ENCODE measurements around the gene SYNC.
A peak's percentile ranks its signal among the peaks of the same experiment; 100 is the strongest.
"Not testable (repeated sequence)": the region's sequence is repeated elsewhere in the genome, so short reads cannot be mapped to it uniquely, and the experiment has no call there.

The SYNC gene

DNA sequence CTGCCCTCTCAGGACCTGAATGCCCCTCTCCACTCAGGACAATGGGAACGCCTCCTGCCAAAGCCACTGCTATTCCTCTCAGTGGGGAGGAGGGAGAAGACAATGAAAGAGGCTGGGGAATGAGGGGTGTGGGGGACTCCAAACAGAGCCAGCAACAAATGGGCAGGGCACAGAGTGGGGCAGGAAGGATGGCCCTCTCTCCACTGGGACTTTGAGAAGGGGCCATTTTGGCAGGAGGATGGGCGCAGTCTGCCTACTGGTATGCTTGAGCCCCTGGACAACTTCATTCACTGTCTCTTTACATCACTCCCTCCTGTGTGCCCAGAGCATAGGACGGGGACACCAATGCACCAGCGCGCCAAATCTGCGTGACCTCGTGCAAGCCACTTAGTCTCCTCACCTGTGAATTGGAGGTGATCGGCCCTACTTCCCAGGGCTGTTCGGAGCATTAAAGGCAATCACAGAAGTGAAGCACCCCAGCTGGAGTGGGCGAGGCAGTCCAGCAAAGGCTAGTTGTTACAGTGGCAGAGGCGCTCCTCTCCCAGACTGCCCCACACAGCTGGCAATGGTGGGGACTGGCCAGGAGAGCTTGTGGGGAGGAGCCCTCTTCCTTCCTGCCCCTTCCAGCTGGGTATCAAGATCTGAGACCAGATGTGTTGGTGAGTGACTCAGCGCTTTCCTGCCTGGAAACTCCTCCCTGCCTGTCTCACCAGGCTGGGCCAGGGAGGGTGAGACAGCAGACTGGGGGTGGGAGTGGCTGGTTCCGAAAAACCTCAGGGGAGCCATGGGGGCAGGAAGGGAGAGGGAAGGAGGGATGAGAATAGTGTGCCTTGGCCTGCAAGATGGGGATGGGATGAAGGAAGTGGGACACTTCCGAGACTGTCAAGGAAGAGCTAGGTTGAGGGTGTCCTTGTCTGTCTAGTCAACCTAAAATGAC is 22.4 kb upstream of the SYNC start:
- DNase-seq (ENCODE audit: low read depth, low spot score): no peak

DNA sequence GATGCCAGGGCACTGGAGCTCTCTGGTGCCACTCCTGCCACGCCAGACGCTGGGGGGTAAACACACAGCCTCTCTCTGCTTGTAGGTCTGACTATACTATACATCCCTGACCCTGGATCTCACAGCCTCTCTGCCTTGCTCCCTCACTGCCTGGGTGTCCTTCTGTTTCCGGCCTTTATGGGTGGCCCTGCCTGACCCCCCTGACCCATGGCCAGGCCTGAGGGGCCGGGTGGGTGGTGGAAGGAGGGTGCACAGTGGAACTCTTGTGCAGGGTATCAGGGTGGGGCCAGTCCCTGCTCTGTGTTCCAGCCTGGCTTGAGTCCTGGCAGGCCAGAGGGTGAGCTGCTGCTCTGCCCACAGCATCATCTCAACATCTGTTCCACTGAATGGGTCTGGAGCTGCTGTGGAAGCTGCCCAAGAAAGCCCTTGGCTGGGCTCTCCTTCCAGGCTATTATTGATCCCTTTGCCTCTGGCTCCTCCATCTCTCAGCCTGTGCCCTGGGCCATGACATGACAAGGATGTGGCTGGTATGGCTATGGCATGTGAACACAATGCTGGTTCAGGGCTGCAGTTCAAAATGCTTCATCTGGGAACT is 17.2 kb upstream of the SYNC start:
- DNase-seq (ENCODE audit: low read depth, low spot score): no peak

DNA sequence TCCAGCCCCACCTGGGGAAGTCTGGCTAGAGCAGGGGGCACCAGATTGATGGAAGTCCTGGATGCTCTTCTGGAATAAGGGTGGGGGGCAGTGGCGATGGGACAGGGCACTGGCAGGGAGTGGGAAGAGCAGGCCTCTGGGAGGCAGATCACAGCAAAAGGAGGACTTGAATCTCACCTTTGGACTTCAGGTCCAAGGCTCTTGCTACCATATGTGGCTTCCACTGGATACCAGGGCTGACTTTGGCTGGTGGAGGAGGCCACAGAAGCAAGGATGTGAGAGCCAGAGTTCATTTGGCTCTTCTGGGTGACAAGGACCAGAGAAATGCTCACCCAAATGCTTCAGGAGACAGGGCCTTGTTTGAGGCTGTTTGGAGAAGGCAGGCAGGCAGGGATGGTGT is 16.0 kb upstream of the SYNC start:
- DNase-seq (ENCODE audit: low read depth, low spot score): no peak

DNA sequence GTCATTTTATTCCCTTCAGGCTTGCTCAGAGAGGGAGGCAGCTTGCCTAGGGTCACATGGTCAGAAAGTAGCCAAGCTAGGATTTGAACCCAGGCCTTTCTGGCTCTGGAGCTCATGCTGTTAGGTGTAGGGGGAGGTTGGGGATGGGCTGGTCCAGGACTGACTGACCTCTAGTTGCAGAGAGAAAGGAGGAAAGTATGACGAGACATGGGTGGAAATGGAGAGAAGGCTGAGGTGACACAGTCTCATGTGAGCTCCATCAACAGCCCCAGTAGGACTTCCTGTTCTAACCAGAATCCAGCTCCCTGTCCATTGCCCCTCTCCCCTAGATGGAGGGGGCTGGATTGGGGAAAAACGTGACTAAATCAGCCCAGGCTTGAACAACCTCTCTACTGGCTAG is 15.5 kb upstream of the SYNC start:
- no peak for DNase-seq (ENCODE audit: low read depth, low spot score)

DNA sequence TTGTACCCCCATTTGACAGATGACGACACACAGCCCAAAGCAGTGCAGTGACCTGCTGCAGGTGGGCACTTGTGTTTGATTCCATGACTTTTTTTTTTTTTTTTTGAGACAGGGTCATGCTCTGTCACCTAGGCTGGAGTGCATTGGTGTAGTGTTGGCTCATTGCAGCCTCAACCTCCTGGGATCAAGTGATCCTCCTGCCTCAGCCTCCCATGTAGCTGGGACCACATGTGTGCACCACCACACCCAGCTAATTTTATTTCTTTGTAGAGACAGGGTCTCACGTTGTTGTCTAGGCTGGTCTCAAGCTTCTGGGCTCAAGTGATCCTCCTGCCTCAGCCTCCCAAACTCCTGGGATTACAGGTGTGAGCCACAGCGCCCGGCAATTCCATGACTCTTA is 14.9 kb upstream of the SYNC start:
- DNase-seq (ENCODE audit: low read depth, low spot score): no peak

DNA sequence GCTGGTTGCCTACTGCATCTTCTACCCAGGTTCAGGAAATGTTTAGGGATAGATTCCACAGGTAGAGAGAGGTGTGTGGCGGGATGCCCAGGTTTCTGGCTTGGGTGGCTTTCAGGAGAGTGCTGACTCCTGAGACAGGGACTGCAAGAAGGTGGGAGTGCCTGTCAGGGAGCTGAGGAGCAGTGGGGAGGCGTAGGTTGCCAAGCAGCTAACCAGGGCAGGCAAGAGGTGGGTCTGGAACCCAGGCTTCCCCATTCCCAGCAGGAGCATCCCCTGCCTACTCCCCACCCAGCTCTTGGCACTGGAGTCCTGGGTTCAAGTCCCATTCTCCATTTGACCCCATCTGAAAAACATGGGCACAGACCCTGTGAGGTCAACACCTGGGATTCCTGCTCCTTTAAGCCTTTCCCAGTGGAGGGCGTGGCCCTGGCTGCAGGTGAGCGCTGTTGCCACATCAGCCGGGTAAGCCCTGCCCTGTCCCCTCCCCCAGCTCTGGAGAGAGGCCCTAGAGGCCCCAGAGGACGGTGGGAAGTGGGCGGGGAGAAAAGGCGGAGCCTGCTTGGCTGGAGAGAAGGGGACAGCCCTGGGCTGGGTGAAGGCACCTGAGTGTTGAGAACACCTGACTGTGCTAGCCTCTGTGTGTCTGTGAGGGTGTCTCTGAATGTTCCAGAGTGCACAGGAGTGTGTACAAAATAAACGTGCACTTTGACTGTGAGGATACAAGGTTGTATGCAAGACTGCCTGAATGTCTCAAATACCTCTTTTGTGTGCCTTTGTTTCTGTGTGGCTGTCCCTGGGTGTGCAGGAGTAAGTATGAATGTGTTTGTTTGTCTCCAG is 14.0 kb upstream of the SYNC start:
- DNase-seq (ENCODE audit: low read depth, low spot score): peak; percentile 91

DNA sequence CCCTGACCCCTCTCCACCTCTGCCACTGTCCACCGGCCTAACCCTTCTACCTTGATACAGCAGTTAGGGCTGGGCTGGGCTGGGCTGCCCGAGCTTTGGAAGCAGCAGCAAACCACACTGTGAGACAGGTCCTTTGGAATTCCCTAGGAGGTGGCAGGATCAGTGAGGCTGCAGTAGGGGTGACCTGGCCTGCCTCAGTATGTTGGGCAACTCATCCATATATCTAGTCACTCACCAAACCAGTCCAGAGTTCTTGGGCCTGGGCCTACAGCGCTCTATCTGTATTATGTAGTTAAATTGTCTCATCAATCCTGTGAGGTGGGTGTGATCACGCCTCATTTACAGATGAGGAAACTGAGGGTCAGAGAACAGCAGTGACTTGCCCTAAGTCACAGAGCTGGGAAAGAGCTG is 13.3 kb upstream of the SYNC start:
- no peak for DNase-seq (ENCODE audit: low read depth, low spot score)

DNA sequence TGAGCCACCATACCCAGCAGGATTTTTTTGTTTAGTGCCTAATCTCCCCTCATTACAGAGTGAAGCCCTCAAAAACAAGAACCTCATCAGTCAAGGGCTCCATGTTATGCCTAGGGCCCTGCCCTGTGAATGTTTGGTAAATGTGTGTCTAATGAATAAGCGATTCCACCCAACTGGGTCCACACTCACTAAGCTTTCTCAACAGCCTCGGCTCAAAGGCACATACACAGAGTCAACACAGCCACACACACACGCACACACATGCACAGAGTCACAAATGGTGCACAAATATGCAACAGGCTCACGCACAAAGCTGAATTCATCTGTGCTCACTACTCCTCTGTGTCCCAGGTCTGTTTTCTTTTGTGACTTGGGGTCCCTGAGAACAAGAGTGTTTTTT is 11.7 kb upstream of the SYNC start:
- DNase-seq (ENCODE audit: low read depth, low spot score): no peak

DNA sequence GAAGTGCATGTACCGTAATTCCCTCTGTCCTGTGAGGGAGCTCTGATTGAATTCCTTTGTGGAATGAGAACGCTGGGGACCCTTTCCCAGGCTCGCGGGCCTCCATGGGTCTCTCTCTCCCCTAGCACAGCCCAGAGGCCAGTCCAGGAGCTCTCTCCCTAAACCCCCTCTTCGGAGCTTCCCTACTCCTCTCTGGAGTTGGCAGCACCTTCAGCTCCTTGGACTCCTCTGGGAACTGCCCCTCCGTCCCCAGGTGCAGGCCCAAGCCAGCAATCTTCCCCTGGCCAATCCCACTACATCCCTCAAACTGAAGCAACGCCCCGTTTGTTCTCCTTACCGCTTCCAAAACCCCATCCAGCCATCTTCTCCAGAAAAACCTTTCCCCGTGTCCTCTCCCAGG is 10.5 kb upstream of the SYNC start:
- DNase-seq (ENCODE audit: low read depth, low spot score): no peak

DNA sequence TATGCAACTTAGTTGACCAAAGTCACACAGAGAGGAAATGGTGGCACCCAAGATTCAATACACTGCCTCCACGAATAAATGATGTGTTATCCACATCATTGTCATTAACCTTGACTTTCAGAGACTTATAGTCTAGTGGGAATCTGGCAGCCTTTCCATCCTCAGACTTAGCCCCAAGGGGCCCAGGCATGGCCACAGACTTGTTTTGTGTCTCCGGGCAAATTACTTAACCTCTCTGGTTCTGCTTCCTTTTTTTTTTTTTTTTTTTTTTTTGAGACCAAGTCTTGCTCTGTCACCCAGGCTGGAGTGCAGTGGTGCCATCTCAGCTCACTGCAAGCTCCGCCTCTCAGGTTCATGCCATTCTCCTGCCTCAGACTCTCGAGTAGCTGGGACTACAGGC is 8.7 kb upstream of the SYNC start:
- DNase-seq (ENCODE audit: low read depth, low spot score): not testable (repeated sequence)

DNA sequence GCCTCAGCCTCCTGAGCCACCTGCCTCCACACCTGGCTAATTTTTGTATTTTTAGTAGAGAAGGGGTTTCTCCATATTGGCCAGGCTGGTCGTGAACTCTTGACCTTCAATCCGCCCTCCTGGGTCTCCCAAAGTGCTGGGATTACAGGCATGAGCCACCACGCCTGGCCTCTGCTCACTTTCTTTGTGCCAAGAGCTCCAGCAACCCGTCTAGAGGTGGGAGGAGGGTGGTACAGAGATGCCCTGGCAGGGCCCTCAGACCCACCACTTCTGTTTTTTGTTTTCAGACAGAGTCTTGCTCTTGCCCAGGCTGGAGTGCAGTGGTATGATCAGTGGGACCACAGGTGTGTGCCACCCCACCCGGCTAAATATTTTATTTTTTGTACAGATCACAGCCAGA is 6.9 kb upstream of the SYNC start:
- no peak for DNase-seq (ENCODE audit: low read depth, low spot score)

DNA sequence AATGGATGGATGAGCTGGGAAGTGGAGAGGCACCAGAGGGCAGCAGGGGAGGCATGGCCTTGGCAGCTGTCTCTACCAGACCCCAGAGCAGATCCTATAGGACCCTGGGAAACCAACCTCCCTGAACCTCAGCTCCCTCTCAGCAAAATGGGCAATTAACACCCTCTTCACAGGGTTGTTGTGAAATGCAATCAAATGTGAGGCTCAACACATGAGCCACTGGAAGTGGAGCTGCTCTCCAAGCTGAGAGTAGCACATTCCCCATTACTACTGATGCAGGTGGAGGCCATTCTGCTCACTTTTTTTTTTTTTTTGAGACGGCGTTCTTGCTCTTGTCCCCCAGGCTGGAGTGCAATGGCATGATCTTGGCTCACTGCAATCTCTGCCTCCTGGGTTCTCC is 6.5 kb upstream of the SYNC start:
- no peak for DNase-seq (ENCODE audit: low read depth, low spot score)

DNA sequence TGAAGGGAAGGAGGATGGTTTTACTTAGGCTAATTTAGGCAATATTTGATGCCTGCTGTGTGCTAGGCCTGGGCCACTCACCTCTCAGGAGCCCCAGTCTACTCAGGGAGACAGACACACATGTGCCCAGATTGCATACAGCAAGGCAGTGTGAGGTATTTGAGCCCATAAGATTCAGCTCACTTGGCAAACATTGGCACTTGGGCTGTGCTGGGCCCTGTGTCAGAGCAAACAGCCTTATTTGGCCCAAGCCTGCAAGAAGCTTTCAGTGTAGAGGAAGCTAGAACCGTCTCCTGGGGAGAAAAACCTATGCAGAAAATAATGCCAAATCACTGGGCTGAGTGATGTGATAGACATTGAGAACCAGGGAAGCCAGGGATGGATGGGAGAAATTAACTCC is 3.9 kb upstream of the SYNC start:
- DNase-seq (ENCODE audit: low read depth, low spot score): no peak

DNA sequence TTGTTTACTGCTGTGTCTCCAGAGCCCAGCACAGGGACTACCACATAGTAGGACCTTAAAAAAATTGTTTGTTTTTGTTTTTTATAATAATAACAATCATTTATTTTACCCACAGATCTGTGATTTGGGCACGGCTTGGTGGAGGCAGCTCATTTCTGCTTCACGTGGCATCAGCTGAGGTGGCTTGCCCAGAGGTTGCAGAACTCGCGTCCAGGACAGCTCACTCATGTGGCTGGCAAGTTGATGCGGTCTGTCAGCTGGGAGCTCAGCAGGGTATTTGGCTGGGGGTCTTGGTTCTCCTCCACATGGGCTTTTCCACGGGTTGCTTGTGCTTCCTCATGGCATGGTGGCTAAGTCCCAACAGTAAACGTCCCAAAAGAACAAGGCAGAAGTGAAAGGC is 2.9 kb upstream of the SYNC start:
- DNase-seq (ENCODE audit: low read depth, low spot score): no peak

DNA sequence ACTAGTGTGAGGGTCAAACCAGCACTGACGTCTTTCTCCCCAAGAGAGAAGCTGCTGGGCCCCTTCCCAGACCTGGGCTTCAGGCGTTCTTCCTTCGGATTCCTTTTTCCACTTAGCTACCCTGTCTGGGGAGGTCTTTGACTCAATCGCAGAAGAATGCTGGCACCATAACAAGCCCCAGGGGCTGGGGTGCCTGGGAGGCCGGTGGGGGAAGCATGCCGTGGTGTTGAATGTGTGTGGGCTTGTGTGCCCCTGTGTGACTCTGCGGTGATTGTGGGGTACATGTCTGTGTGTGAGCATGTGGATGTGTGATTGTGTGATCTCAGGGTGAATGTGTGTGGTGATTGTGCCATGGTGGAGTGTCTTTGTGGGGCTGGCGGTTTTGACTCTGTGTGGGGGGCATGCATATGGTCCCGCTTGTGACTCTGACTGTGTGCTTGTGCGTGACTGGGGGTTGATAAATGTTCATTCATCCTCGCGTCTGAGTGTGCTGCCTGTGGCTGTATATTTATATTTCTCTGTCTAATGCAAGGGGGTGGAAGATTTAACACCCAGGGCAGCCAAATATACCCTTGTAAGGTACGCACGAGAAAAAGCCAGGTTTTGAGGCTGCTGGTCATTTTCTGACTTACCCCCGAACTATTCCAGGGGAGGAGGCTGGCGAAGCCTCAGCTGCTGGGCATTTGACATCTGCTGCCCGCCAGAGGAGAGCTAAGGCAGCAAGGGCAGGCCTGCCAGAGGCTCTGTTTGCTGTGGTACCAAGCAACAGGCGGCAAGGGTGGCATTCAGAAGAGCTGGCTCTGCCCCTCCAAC is 1.1 kb upstream of the SYNC start:
- DNase-seq (ENCODE audit: low read depth, low spot score): no peak

DNA sequence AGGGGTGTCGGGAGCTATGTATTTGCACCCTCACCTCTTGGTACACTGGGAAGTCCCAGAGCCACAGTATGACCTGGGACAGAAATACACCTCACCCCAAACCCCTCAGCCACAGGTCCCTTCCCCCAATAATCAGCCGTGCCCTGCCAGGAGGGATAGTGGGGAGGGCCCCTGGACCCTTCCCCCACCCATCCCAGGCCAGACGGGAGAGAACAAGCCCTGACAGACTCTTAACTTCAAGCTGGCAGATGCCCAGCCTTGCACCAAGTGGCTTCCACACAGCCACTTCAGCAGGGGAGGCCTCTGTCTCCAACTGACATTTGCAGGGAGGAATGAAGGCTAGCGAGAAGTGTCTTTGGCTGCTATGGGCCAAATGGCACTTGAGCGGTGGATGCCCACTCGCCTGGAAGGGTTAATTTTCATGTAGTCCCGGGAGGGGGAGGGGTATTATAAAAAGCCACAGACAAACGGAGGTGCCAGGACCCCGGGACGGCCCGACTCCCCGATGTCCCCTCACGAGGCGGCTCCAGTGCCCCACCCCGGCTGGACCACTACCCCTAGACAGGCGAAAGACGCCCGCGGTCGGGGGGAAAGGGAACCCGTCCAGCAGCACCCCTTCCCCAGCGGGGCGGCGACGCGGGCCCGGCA is 495 bp downstream of the SYNC start:
- no peak for DNase-seq (ENCODE audit: low read depth, low spot score)

DNA sequence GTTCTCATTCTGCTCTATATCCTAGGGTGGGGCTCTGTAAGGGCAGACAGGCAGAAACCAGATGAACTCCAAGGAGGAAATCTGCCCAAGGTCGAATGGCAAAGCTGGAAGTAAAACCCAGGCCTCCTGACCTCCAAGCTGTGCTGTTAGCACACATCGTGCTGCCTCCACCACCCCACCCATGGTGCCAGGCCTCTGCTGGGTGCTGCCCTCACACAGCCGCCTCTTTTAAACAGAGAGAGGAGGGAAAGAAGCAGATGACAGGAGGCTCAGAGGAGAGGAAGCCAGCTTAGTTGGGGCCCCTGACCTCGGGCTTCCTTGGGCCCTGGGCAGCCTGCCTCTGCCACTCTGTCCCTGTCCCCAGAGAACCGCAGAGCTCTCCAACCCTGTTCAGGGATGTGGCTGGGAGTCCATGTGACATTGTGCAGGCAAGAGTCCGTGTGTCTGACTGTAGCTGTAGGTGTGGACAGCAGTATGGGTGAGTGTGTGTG is 1.1 kb downstream of the SYNC start:
- no peak for DNase-seq (ENCODE audit: low read depth, low spot score)

DNA sequence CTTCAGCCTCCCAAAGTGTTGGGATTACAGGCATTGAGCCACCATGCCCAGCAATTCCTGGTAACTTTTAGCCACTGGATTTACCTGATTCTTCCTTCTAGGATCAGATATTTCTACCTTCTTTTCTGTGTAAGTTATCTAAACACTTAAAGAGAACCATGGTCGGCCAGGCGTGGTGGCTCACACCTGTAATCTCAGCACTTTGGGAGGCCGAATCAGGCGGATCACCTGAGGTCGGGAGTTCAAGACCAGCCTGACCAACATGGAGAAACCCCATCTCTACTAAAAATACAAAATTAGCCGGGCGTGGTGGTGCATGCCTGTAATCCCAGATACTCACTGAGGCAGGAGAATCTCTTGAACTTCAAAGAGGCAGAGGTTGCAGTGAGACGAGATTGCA is 5.6 kb downstream of the SYNC start:
- not testable (repeated sequence) for DNase-seq (ENCODE audit: low read depth, low spot score)

DNA sequence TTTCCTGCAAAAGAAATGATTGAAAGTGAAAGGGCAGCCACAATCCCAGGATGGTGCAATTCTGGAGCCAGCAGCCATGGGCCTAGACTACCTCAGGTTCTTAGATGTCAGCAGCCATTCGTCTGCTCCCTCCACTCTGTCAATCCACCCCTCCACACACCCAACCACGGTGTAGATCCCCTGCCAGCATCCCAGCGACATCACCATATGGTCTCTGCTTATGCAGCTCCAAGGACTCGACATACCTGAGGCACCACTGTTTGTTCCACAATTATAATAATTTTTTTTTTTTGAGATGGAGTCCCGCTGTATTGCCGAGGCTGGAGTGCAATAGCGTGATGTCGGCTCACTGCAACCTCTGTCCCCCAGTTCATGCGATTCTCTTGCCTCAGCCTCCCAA is 6.5 kb downstream of the SYNC start:
- DNase-seq (ENCODE audit: low read depth, low spot score): no peak

DNA sequence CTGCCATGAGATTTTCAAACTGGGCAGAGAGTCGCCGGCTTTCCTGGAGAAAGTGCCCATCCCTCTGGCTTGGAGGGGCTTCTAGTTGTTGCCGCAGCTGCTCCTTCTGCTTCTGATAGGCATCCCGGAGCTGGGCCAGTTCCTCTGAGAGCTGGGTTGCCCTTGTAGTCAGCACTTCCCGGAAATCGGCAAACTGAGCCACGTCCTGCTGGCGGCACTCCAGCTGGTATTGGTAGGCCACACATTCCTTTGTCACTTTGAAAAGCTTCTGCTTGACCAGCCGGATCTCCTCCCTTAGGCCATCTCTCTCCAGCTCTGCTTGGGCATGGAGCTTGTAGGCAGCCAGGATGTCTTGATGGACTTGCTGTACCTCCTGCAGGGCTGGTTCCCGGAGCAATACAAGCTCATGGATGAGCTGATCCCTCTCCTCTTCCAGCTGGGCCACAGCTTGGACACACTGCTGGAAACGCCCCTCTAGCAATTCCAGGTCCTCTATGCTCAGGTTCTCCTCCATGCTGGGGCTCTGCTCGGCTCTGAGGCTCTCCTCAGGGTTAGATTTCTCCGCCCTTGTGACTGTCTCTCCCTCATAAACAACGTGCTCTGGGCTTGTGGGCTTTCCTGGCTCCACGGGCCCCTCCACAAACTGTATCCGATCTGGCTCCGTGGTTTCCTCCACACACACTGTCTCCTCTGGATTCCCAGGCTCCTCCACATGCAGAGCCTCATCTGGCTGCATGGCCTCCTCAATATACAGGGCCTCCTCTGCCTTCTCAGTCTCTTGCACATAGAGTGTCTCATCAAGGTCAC is 7.3 kb downstream of the SYNC start:
- DNase-seq (ENCODE audit: low read depth, low spot score): no peak

All from iPS DF 19.7 (cell line).